Subcutaneous adipose tissue (tissue), 4 donors: ENCODE data around the gene HUS1. TPM values are rescaled to one million over a fixed set of nuclear protein-coding genes. Genes with fewer than 3 reads are reported as not detected.

ENCODE experiments used
- CTCF ChIP-seq: fragments of 450-650 bp; IDR thresholded peaks from one replicate; pipeline ENCODE4 v1.5.1; 2016; ENCODE audit warnings: low read depth, mild to moderate bottlenecking, control low read depth, antibody characterized with exemption, moderate library complexity
- total RNA-seq, 4 donors: library from RNA; depleted of rRNA; stranded (reverse); fragments of >200 nt; gene quantifications; one replicate each; pipeline ENCODE4 v1.1.0, GENCODE V29; 2016

HUS1 gene
- total RNA-seq, 4 donors from 2014 or later, result 51.5 to 54.7 (median 53.1) TPM

- no peak for TF ChIP-seq CTCF
Observed at GRCh38 chr7:47957156-47957555, 22.3 kb downstream of the HUS1 start.

DNA sequence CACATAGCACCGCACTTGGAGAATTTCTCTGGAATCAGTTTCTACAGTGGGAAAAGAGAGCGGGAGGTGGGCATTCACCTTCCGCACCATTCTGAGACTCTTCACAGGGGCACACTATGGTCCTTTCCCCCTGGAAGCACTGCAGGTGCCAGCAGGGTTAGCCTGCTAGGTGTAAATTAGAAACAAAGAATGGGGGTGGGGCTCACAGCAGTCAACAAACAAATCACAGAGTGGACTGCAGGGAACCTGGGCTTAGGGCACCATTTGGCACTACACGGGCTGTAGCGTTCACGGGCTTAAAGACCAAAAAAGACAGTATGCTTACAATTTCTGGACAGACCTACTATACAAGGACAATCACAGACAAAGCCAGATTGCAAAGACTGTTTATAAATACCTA lies 23.2 kb downstream of the HUS1 start:
- TF ChIP-seq CTCF, result no peak

- no peak for TF ChIP-seq CTCF
Observed at GRCh38 chr7:47954231-47954911, 25.0 kb downstream of the HUS1 start.

DNA sequence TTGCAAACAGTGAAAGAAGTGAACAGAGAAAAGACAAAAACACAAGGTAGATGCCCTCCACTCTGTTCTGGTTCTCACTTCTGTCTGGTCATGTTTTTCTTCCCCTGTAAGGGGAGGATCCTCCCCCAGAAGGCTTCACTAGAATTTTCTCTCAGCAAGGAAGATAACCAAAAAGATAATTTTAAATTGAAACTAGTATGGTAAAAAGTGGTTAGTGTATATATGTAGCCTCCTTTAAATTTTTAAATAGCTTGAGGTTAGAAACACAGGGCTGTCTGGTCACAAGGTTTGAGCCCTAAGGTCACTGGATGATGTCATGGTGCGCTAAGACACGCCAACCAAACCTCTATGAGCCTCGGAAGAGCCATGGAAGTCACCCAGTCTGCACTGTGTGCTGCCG lies 25.6 kb downstream of the HUS1 start:
- no peak for TF ChIP-seq CTCF

- TF ChIP-seq CTCF, result no peak
Observed at GRCh38 chr7:47952224-47952623, 27.2 kb downstream of the HUS1 start.

DNA sequence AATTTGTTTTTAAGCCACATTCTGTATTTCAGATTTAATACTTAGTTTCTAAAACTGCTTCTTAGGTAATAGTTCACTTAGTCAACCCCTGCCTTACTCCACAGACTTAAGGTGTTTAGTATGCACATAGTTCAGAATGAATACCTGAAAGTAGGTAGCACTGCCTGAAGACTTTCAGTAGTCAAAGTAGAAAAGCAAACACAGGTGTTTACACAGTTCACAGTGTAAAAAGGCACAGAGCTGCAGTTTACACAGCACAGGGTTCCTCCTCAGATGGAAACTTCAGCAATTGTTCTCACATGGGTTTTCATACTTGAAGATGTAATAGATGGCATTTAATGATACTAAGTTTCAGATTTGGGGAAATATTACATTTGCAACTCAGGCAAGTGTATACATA lies 28.0 kb downstream of the HUS1 start:
- no peak for TF ChIP-seq CTCF

- no peak for TF ChIP-seq CTCF
Observed at GRCh38 chr7:47950714-47951113, 28.7 kb downstream of the HUS1 start.
